Measurements from ENCODE around the gene HSPB8. TPM values are rescaled to one million over a fixed set of nuclear protein-coding genes. Genes with fewer than 3 reads are reported as not detected.

Gene HSPB8
- total RNA-seq, 2 donors from 2014 or later = 67.0 to 96.9 TPM

DNA sequence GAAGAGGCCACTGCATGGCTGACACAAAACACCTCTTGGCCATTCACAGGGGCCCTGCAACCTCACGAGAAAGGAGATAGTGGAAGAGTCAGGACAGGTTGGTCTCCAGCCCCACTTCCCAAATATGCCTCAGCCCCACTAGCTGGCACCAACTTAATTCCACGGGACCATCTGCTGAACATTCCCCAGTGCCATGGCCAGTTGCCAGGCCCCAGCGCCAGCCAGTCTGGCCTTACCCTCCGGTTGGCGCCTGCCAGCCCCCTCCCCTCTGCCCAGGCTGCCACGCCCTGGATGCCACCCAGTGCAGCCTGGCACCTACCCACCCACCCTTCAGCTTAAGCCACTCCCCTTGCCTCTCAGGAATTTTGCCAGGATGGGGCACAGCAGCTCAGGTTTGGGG is 21.2 kb upstream of the HSPB8 start:
- Histone ChIP-seq H3K36me3 (no peaks in the 10 kb centered on the region), H3K9me3 (no peaks in the 10 kb centered on the region), H3K27ac (no peak overlapping the region), H3K27me3 (replicated peaks; ENCODE audit: insufficient read depth) (no peaks in the 10 kb centered on the region), H3K4me1 (replicated peaks) (no peaks in the 10 kb centered on the region), H3K4me3 (no peak overlapping the region)
- WGBS = 47% methylated on average over 6 of the region's 6 CpGs
- DNase-seq (ENCODE audit: low spot score) = no peak
- intact Hi-C loops (cut with DNase I) = no loop called here
- TF ChIP-seq POLR2A (IDR thresholded peaks at IDR 0.05) (no peak), POLR2AphosphoS5 (IDR thresholded peaks at IDR 0.05) (no peak)
- TF ChIP-seq, protein P1, sequence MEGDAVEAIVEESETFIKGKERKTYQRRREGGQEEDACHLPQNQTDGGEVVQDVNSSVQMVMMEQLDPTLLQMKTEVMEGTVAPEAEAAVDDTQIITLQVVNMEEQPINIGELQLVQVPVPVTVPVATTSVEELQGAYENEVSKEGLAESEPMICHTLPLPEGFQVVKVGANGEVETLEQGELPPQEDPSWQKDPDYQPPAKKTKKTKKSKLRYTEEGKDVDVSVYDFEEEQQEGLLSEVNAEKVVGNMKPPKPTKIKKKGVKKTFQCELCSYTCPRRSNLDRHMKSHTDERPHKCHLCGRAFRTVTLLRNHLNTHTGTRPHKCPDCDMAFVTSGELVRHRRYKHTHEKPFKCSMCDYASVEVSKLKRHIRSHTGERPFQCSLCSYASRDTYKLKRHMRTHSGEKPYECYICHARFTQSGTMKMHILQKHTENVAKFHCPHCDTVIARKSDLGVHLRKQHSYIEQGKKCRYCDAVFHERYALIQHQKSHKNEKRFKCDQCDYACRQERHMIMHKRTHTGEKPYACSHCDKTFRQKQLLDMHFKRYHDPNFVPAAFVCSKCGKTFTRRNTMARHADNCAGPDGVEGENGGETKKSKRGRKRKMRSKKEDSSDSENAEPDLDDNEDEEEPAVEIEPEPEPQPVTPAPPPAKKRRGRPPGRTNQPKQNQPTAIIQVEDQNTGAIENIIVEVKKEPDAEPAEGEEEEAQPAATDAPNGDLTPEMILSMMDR (IDR thresholded peaks at IDR 0.05) = no peak

DNA sequence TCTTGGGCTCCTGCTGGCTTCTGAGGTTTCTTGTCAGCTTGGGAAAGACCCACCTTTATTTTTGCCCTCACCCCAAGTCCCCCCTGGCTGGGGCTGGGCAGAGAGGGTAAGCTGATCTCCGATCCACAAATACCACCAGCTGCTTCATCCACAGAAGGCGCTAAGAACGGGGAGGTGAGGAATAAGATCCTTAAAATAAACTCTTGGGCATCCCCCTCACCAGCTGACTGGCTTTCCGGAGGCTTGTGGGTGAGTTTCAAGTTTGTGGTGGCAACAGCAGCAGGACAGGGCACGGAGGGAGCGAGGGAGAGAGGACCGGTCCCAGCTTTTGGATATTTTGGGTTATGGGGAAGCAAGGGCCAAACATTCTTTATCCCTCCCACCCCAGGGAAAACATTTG is 20.8 kb upstream of the HSPB8 start:
- Histone ChIP-seq H3K27ac (no peak overlapping the region), H3K4me3 (no peak overlapping the region), H3K9me3 (no peaks in the 10 kb centered on the region), H3K36me3 (no peaks in the 10 kb centered on the region), H3K27me3 (replicated peaks; ENCODE audit: insufficient read depth) (no peaks in the 10 kb centered on the region), H3K4me1 (replicated peaks) (no peaks in the 10 kb centered on the region)
- intact Hi-C loops (cut with DNase I) = no loop called here
- DNase-seq (ENCODE audit: low spot score) = no peak
- WGBS = 73% methylated on average over 7 of the region's 7 CpGs
- no peak for TF ChIP-seq POLR2A (IDR thresholded peaks at IDR 0.05)
- TF ChIP-seq, protein P1 (IDR thresholded peaks at IDR 0.05) = no peak
- TF ChIP-seq POLR2AphosphoS5 (IDR thresholded peaks at IDR 0.05) = no peak

DNA sequence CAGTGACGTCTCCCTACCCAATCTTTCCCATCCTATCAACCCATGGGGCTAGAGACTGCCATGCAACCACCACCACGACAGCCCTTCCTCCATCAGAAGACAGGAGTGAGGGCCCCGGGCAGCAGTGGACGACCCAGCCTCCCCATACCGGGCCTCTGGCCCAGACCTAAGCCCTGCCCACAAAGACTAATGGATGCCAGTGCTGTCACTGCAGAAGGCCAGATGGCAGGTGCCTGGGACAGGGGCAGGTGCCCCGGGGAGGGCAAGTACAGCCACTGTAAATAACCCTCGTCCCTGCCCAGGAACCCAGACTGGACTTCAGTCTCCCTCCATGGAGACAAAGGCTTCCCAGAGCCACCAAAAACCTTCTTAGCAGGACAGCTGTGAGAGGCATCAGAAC is 20.3 kb upstream of the HSPB8 start:
- WGBS = 84% methylated on average over 7 of the region's 7 CpGs
- Histone ChIP-seq H3K27me3 (replicated peaks; ENCODE audit: insufficient read depth) (no peaks in the 10 kb centered on the region), H3K9me3 (no peaks in the 10 kb centered on the region), H3K36me3 (no peaks in the 10 kb centered on the region), H3K4me1 (replicated peaks) (no peaks in the 10 kb centered on the region), H3K4me3 (no peak overlapping the region), H3K27ac (no peak overlapping the region)
- no peak for DNase-seq (ENCODE audit: low spot score)
- intact Hi-C loops (cut with DNase I) = no loop called here
- TF ChIP-seq POLR2A (IDR thresholded peaks at IDR 0.05) = no peak
- TF ChIP-seq POLR2AphosphoS5 (IDR thresholded peaks at IDR 0.05) = no peak
- TF ChIP-seq, protein P1 (IDR thresholded peaks at IDR 0.05) = no peak

DNA sequence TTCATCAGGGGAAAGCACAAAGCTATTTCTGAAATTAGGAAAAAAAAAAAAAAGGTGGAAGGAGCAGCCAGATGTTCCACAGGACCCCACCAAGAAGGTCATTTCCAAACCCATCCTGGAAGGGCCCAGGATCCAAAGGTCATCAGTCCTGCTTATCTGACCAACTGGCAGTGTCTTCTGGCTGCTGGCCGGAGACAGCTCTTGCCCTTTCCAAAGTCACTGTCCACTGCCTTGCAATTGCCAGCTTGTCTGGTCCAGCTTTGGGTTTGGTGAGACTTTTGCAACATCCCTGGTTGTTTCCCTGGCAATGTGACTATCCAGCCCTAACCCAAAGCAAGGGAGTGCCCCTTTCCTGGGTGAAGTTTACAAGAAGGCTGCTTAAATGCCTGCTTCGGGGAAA is 18.9 kb upstream of the HSPB8 start:
- H3K4me1 ChIP-seq (replicated peaks) = no peaks in the 10 kb centered on the region
- H3K36me3 ChIP-seq = no peaks in the 10 kb centered on the region
- intact Hi-C loops (cut with DNase I) = no loop called here
- no peak overlapping the region for H3K27ac ChIP-seq
- WGBS = 89% methylated on average over 2 of the region's 2 CpGs
- H3K27me3 ChIP-seq (replicated peaks; ENCODE audit: insufficient read depth) = no peaks in the 10 kb centered on the region
- TF ChIP-seq, protein P1 (IDR thresholded peaks at IDR 0.05) = no peak
- TF ChIP-seq POLR2A (IDR thresholded peaks at IDR 0.05) (no peak), POLR2AphosphoS5 (IDR thresholded peaks at IDR 0.05) (no peak)
- no peak for DNase-seq (ENCODE audit: low spot score)
- no peak overlapping the region for H3K4me3 ChIP-seq
- no peaks in the 10 kb centered on the region for H3K9me3 ChIP-seq

DNA sequence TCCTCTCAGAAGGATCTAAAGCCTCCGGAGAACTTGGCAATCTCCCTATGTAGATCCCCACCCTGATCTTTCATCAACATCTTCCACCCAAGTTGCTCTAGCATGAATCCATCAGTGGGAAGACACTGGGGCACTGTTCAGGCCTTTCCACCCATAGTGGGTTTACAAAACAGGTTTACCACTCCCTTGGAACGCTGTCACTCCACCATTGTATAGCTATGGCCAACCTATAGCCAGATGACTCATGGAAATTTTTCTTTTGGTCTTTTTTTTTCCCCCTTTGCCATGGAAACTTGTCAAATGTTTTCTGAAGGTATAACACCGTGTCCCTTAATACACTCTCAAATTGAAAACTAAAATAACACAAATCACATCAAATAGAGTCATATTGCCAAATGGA is 10.8 kb upstream of the HSPB8 start:
- DNase-seq (ENCODE audit: low spot score) = no peak
- whole genome bisulfite sequencing = 68% methylated on average over 3 of the region's 3 CpGs
- no peak overlapping the region for H3K27ac ChIP-seq

More for the DNA sequence above, 10.8 kb upstream of the HSPB8 start:
- no peaks in the 10 kb centered on the region for H3K9me3 ChIP-seq
- no peaks in the 10 kb centered on the region for H3K4me1 ChIP-seq (replicated peaks)
- H3K36me3 ChIP-seq = no peaks in the 10 kb centered on the region
- H3K27me3 ChIP-seq (replicated peaks; ENCODE audit: insufficient read depth) = no peaks in the 10 kb centered on the region
- H3K4me3 ChIP-seq = no peak overlapping the region
- intact Hi-C loops (cut with DNase I) = no loop called here
- TF ChIP-seq POLR2AphosphoS5 (IDR thresholded peaks at IDR 0.05) (no peak), POLR2A (IDR thresholded peaks at IDR 0.05) (no peak)
- TF ChIP-seq, protein P1 (IDR thresholded peaks at IDR 0.05) = no peak
